G401 (cell line): ENCODE measurements around the gene LRRIQ4. TPM values are rescaled to one million over a fixed set of nuclear protein-coding genes. Genes with fewer than 3 reads are reported as not detected.
A peak's percentile ranks its signal among the peaks of the same experiment; 100 is the strongest.

Experiments used
- DNase-seq: peaks from one replicate; pipeline ENCODE4 v3.0.0-alpha.2; 2015; ENCODE audit warnings: low spot score
- in situ Hi-C: cut with HindIII; loops from 2 replicates; pipeline ENCODE4 v1.10.0; 2016; ENCODE audit warnings: low sequenced_read_pairs, mixed read lengths
- total RNA-seq: library from RNA; depleted of rRNA; stranded (reverse); fragments of >200 nt; shearing (Covaris generic); gene quantifications from 2 replicates; pipeline ENCODE4 v1.2.3, GENCODE V29; 2014; rRNA removed

LRRIQ4 gene
- total RNA-seq, 1 experiment from 2014 or later = not detected

- in situ Hi-C loops = no loop called here
- DNase-seq = peak; percentile 75
These were observed 74.0 kb downstream of the LRRIQ4 start for GRCh38 chr3:169886671-169887070.

Other genes with a start within 250 kb of the LRRIQ4 start
- 1.4 and 8.0 TPM in 2 replicates for gene MECOM, start 149.2 kb upstream of the LRRIQ4 start, total RNA-seq
- gene TERC, start 47.8 kb upstream of the LRRIQ4 start, total RNA-seq = 118 and 204 TPM in 2 replicates
- gene ACTRT3, start 43.3 kb upstream of the LRRIQ4 start, total RNA-seq = 2.7 and 3.8 TPM in 2 replicates
- gene MYNN, start 39.5 kb upstream of the LRRIQ4 start, total RNA-seq = 23.8 and 25.7 TPM in 2 replicates
- gene LRRC34, start within 50 bp of the LRRIQ4 start, total RNA-seq = not detected in 2 replicates
- not detected in 2 replicates for gene LRRC31, start 57.1 kb downstream of the LRRIQ4 start, total RNA-seq
- gene SAMD7, start 98.7 kb downstream of the LRRIQ4 start, total RNA-seq = not detected in 2 replicates
- gene SEC62, start 153.9 kb downstream of the LRRIQ4 start, total RNA-seq = 9.5 and 16.4 TPM in 2 replicates
- gene GPR160, start 225.1 kb downstream of the LRRIQ4 start, total RNA-seq = 4.2 and 8.9 TPM in 2 replicates